Measurements from ENCODE around the gene VAMP5. TPM values are rescaled to one million over a fixed set of nuclear protein-coding genes. Genes with fewer than 3 reads are reported as not detected.

The VAMP5 gene
- total RNA-seq, 1 experiment from 2014 or later, result 0.59 TPM

- no peaks in the 10 kb centered on the region for H3K36me3 Mint-ChIP-seq (ENCODE audit: insufficient read depth in 1 of 3, low read depth in 3 of 3)
- peak overlapping the region; percentile 71 to 84; a peak in 4 of 5 replicates for H3K4me3 Mint-ChIP-seq
- H2BK15ac ChIP-seq (ENCODE audit: low read depth, low read length), result no peak overlapping the region
- no peaks in the 10 kb centered on the region; a peak in 2 of 5 replicates for H3K9me3 Mint-ChIP-seq
- H4K91ac ChIP-seq (ENCODE audit: insufficient read length, low read depth, low read length), result no peak overlapping the region
- no peak overlapping the region for H2BK120ac ChIP-seq (ENCODE audit: low read depth, low read length, poor library complexity, severe bottlenecking)
- H3K4me1 ChIP-seq (ENCODE audit: insufficient read depth, low read length), result peaks cover 3% of the 10 kb centered on the region; the same call in 1 of the 2 replicates
- H3K4me2 ChIP-seq (ENCODE audit: insufficient read depth, insufficient read length, low read length), result peak overlapping the region; percentile 62
- no peak overlapping the region for H2BK5ac ChIP-seq (ENCODE audit: insufficient read length, low read length)
- peaks cover 33% of the 10 kb centered on the region in 2 experiments for H3K4me1 Mint-ChIP-seq
- no peak overlapping the region for H4K5ac ChIP-seq (ENCODE audit: insufficient read length, low read depth, low read length)
- TF ChIP-seq, protein P1, sequence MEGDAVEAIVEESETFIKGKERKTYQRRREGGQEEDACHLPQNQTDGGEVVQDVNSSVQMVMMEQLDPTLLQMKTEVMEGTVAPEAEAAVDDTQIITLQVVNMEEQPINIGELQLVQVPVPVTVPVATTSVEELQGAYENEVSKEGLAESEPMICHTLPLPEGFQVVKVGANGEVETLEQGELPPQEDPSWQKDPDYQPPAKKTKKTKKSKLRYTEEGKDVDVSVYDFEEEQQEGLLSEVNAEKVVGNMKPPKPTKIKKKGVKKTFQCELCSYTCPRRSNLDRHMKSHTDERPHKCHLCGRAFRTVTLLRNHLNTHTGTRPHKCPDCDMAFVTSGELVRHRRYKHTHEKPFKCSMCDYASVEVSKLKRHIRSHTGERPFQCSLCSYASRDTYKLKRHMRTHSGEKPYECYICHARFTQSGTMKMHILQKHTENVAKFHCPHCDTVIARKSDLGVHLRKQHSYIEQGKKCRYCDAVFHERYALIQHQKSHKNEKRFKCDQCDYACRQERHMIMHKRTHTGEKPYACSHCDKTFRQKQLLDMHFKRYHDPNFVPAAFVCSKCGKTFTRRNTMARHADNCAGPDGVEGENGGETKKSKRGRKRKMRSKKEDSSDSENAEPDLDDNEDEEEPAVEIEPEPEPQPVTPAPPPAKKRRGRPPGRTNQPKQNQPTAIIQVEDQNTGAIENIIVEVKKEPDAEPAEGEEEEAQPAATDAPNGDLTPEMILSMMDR (conservative IDR thresholded peaks at IDR 0.05), result no peak
- H3K14ac ChIP-seq (ENCODE audit: insufficient read depth, low read length), result no peak overlapping the region
- H3K27me3 ChIP-seq (ENCODE audit: insufficient read depth, low read length), result no peaks in the 10 kb centered on the region; the same call in 1 of the 2 replicates
- H3K56ac ChIP-seq (ENCODE audit: insufficient read length, low read depth, low read length), result no peak overlapping the region
- no peak overlapping the region for H2BK12ac ChIP-seq (ENCODE audit: insufficient read length, low read depth, low read length)
- H3T11ph ChIP-seq (ENCODE audit: low read length), result no peak overlapping the region
- H3K23ac ChIP-seq (ENCODE audit: insufficient read length, low read depth, low read length), result no peak overlapping the region
- no peak overlapping the region for H3K27ac ChIP-seq (ENCODE audit: insufficient read length, low read depth, low read length)
- no peaks in the 10 kb centered on the region for H3K9me3 ChIP-seq (ENCODE audit: control insufficient read depth, low read depth, low read length)
- H3K18ac ChIP-seq (ENCODE audit: insufficient read length, low read depth, low read length), result no peak overlapping the region
- no peak for DNase-seq
- H3K23me2 ChIP-seq (ENCODE audit: insufficient read length, low read depth, low read length, poor library complexity, severe bottlenecking), result no peaks in the 10 kb centered on the region
- WGBS (ENCODE audit: extremely low coverage, insufficient read length, low lambda C conversion rate), result no CpG with 5 or more reads among the region's 3 CpGs
- H4K8ac ChIP-seq (replicated peaks; ENCODE audit: insufficient read length, low read depth, low read length), result no peak overlapping the region
- no peak overlapping the region for H2BK20ac ChIP-seq (ENCODE audit: low read depth, low read length, poor library complexity, severe bottlenecking)
- H4K20me1 ChIP-seq (ENCODE audit: control insufficient read depth, insufficient read depth, insufficient read length), result no peaks in the 10 kb centered on the region
- H3K9ac ChIP-seq (ENCODE audit: extremely low read depth, insufficient read length, low read length), result no peak overlapping the region
- H3K79me1 ChIP-seq (ENCODE audit: insufficient read depth, low read depth, low read length, poor library complexity, severe bottlenecking), result no peaks in the 10 kb centered on the region
- no peak overlapping the region; a peak in 2 of 7 replicates for H3K27ac Mint-ChIP-seq
- peaks cover 51% of the 10 kb centered on the region for H3K27me3 Mint-ChIP-seq (ENCODE audit: low read depth)
- H3K79me2 ChIP-seq (ENCODE audit: insufficient read depth, low read length), result no peaks in the 10 kb centered on the region
- no peak overlapping the region for H3K4ac ChIP-seq (ENCODE audit: low read depth, low read length)
- no peak overlapping the region for H2AK5ac ChIP-seq (ENCODE audit: insufficient read length, low read length)
- no peak overlapping the region for H2AFZ ChIP-seq (ENCODE audit: low read length)
These were observed 7.2 kb upstream of the VAMP5 start for GRCh38 chr2:85577063-85577385.

All from H9 (cell line).